Fibroblast of the conjunctiva (primary cell): ENCODE measurements around the gene FAM8A1.

ENCODE experiments used
- DNase-seq: peaks from one replicate; pipeline ENCODE4 v3.0.0-alpha.2; 2010; ENCODE audit warnings: low read depth

The FAM8A1 gene

DNA sequence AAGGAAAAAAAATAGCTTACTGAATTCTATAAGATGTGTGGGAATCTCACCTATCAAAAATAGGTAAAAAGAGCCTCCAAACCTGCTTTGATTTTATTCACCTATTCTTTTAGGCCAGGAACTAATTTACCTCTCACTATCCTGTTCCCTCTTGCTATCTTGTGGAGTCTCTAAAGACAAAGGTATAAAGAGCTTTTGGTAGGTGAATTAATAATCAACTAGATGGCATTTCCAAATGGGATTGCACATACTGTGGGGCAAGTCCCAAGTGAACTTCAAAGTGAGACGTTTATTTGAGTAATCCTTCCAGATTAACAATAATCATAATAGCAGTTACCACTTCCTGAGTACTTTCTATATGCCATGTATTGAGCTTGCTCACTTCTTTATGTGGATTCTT, 2.8 kb downstream of the FAM8A1 start:
- DNase-seq = no peak

DNA sequence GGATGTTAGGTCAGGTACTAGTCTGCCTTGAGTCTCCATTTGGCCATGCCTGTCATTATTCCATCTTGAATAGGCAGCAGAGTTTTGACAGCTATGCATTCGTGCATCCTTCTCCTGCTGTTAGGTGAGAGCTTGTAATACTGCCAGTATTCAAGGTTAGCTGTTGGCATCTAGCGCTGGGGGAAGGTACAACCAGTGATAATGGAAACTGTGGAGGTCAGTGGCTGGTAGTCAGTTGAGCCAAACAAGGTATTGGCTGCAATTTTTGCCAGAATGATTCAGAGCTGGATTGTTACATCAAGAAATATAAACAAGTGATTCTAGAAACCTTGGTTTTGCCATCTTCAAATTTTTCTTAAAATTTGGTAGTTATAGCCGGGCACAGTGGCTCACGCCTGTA, 6.5 kb downstream of the FAM8A1 start:
- no peak for DNase-seq

DNA sequence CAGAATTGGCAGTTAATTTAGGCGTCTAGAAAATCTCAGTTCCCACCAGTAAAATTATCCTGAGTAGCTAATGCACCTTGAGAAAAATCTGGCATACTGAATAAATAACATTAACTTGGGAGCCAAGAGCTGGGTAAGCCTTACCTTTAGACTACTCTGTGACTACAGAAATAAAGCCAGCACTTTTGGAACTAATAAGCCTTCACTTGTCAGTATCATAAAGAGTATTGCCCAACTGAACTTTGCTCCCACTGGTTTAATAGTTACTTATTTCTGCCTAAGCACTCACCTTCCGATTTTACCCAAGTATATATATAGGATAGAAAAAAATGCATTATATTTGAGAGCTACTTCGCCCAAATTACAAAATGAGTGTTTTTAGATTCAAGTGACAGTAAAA, 10.7 kb downstream of the FAM8A1 start:
- DNase-seq = no peak

DNA sequence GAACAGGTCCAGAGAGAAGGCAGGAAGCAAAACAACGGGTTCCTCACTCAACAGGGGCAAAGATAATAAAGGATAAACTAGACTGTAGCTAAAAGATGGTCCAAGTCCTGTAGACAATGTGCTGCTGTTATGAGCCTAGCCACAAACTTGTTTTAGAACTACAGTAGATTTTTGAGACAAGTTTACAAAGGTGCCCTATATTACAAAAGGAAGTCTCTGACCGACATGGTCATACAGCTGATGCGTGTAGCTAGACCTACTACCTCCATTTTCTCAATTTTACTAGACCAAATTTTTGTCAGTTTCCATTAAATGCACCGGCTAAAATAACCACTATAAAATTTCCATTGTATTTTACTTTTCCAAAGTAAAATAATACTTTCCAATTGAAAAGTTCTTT, 11.9 kb downstream of the FAM8A1 start:
- DNase-seq = no peak

DNA sequence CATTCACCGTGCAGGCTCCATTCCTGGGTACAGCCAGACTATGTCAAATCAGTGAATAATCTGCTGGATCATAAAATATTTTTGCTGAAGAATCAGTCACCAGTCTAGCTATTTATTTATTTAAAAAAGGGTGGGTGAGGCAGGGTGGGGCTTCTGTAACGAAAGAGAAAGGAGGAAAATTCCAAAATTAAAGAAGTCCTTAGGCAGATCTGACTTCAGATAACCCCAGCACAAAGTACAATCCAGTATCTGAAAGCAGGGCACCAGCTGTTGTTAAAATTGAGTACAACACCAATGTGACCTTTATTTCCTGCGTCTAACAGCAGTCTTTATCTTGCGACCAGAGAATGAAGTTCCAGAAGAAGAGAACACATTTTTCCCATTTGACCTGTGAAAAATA, 15.7 kb downstream of the FAM8A1 start:
- no peak for DNase-seq

DNA sequence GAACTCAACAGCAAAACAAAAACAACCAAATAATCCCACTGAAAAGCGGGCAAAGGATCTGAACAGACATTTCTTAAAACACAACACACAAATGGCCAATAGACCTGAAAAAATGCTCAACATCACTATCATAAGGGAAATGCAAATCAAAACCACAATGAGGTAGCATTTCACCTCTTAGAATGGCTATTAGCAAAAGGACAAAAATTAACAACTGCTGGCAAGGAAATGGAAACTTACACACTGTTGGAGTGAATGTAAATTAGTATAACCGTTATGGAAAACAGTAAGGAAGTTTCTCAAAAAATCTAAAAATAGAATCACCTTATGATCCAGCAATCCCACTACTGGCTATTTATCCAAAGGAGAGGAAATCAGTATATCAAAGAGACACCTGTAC, 20.9 kb downstream of the FAM8A1 start:
- no peak for DNase-seq

DNA sequence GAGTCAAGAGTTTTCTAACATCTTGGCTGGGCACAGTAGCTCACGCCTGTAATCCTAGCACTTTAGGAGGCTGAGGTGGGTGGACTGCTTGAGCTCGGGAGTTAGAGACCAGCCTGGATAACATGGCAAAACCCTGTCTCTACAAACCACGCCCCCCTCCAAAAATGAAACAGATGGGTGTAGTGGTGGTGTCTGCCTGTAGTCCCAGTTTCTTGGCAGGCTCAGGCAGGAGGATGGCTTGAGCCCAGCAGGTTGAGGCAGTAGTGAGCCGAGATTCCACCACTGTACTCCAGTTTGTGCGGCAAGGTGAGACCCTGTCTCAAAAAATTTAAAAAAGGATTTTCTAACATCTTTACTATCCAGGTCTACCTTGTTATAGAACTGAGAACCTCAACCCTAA, 22.0 kb downstream of the FAM8A1 start:
- DNase-seq = no peak

DNA sequence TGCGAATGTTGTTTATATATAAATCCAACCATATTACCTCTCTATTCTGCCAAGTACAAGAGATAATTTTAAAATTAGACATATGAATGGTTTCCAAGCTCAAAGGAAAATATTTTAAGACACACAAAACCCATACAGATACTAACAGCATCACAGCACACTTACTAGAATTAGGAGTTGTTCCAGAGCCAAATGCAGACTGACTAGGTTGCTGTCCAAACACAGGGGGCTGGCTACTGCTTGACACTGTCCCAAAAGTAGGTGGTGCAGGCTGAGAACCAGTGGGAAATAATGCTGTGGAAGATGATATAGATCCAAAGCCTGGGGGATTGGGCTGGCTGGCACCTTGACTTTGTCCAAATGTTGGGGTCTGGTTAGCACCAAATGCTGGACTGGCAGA, 24.3 kb downstream of the FAM8A1 start:
- DNase-seq = no peak

DNA sequence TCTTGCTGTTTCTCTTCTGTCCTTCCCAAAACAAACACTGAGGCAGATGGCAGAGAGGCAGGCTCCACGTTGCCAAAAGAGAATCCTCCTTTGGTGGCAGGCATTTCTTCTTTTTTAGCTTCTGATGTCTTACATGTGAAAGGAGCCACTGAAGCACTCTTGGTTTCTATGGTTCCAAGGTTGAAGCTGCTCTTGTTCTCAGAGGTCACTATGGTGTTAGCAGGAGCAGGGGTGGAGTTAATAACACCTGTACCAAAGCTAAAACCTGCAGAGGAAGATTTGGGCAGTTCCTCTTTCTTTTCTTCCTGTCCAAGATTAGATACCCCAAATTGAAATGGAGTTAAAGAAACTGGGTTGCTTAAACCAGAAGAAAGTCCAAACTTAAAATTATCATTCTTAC, 28.8 kb downstream of the FAM8A1 start:
- DNase-seq = no peak

DNA sequence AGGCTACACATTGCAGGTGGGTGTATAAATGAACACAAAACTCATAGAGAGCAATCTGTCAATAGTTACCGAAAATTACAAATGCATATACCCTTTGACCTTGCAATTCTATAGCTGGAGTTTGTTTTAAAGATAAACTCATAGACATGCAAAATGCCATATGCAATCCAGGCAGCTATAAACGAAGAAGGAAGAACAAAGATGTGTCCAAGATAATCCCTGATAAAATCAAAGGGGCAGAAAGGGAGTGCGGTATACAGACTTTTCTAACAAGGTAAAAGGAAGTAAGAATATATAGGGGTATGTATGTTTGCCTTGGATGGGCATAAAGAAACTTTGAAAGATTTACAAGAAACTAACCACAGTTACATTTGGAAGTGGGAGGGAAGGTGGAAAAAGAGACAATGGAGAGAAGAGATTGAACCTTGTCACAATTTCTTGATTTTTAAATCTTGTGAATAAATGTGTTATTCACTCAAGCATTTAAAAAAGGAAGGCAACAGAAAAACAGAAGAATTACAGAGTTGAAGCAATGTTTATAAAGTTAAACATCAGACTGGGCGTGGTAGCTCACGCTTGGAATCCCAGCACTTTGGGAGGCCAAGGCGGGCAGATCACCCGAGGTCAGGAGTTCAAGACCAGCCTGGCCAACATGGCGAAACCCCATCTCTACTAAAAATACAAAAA, 29.9 kb downstream of the FAM8A1 start:
- no peak for DNase-seq

DNA sequence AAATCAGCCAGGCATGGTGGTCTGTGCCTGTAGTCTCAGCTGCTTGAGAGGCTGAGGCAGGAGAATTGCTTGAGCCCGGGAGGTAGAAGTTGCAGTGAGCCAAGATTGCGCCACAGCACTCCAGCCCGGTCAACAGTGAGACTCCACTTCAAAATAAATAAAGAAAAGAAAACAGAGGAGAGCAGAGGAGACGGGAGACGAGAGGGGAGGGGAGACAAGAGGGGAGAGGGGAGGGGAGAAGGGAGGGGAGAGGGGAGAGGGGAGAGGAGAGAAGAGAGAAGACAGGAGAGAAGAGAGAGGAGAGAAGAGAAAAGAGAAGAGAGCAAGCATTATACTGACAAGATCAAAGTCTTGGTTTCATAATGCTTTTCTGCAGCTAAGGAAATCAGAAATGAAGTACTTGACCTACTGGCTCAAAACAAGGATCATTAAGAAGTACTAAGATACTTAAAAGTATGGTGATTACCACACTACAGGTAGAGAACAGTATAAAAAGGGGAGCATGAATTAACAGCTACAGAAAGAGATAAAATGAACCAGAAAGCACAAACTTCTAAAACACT, 30.5 kb downstream of the FAM8A1 start:
- DNase-seq = no peak

DNA sequence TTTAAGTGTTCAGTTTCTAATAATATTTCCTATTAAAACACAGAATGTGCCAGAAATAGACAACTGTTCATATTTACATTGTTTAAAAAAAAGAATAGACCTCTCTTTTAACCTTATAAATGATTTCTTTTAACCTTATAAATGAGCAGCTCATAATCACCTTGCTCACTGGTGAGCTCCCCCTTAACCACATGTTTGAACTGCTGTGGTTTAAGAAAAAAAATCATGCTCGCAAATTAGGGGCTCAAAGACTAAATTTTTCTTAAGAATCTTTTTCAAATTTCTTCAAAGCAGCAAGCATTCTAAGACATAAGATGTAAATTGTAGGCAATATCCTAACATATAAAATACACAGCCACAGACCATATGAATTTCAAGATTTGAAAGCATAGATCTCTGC, 32.8 kb downstream of the FAM8A1 start:
- no peak for DNase-seq

DNA sequence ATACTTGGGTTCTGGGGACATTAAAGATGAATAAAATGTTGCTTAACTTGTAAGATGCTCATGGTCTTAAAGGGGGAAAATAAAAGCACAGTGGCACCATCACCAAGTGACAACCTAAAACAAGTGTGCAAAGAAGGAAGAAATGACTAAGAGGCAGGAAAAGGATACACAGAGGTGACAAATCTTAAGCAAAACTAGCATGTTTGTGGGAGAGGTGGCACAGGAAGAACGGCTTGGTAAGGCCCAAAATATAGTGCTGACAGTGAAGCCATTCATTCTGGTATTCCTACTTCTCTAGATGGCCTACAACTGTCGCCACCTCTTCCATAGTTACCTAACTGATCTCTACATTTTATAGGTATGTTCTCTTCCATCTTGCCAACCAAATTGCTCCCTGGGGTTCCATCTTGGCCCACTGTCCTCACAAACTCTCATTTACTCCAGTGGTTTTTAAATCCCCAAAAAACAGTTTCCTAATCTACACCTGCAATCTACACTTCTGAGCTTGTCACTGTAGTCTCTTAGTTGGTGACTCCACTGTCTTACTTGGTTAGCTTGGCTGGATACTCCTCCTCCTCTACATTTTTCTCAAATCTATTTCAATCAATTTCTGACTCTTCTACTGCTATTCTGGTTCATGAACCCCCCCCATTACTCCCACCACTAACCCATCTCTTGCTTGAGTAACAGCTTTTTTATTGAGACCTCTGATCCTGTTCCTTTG, 33.5 kb downstream of the FAM8A1 start:
- DNase-seq = no peak

DNA sequence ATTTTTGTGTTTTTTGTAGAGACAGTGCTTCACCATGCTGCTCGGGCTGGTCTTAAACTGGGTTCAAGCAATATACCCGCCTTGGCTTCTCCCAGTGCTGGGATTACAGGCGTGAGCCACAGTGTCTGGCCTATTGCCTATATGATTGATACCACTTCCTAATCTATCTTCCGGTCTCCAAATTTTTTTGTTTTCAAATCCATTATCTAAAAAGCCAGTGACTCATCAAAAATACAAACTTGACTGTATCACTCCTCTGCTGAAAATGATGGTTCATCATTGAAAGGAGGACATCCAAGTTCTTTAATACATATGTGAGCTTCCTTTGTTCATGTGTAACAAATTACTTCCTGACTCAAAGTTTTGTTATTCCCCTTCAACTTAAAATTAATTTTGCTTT, 35.5 kb downstream of the FAM8A1 start:
- no peak for DNase-seq

DNA sequence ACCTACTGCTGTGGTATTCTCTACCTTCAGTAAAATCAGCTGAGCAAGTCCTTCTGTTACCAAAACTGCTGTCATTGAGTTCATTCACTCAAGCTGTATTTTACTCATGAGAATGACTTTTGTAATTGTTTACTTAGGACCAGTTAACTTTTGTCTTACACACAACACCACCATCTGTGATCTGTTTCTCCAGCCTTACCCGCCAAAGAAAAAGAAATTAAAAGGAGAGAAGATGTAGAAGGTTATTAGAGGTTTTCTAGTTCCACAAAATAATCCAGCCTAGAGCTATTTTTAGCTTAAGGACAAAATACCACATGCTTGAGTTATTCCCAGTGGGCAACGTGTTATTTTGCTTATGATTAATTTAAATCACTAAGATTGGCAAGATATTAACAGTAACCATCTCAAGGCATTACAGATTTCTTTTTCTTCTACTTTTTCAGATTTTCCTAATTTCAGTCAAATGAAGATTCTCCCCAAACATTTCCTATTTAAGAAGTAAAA, 38.2 kb downstream of the FAM8A1 start:
- no peak for DNase-seq

DNA sequence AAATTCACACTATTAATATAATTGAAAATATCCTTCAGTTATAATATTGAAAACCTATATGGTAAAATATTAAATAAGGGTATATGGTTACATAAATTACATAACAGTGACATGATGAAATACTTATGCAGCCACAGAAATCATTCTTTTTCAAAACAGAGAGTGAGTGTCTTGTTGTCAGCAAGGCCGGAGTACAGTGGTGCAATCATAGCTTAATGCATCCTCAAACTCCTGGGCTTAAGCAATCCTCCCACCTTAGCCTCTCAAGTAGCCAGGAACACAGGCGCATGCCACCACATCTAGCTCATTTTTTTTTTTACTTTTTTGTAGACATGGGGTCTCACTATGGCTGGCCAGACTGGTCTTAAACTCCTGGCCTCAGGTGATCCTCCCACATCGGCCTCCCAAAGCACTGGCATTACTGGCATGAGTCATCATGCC, 40.4 kb downstream of the FAM8A1 start:
- peak; percentile 43 for DNase-seq

DNA sequence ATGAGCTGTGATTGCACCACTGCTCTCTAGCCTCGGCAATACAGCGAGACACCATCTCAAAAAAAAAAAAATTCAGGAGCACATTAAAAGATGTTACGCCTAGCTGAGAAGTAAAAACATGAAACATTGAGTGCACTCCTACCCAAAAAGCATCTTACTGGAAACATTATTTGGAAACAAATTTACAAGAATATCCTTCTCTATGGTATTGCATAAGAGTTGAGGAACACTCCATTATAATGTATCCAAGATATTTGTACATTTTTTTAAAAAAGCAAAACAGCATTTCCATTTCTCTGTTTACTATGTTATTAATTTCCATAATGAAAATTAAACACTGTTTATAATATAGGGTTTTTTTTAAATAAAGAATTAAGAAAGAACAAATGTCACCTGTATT, 48.6 kb downstream of the FAM8A1 start:
- DNase-seq = no peak

DNA sequence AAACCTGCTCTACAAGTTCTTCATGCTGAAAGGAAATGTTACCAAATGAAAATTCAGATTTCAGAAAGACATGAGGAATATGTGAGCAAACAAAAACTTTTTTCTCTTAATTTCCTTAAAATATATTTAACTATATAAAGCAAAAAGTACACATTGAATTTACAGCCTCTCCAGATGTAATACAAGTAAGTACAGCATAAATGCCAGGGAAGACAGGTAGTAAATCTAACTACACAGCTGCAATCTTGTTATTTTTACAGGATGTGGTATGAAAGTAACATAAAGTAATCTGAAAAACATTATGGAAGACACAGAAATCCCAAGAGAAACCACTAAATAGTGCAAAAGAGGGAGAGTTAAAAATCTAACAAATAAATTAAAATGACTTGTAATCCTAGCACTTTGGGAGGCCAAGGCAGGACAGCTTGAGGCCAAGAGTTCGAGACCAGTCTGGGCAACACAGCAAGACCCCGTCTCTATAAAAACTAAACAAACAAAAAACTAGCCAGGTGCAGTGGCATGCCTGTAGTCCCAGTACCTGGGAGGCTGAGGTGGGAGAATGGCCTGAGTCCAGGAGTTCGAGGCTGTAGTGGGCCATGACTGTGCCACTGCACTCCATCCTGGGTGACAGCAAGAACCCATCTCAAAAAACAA, 50.7 kb downstream of the FAM8A1 start:
- no peak for DNase-seq

DNA sequence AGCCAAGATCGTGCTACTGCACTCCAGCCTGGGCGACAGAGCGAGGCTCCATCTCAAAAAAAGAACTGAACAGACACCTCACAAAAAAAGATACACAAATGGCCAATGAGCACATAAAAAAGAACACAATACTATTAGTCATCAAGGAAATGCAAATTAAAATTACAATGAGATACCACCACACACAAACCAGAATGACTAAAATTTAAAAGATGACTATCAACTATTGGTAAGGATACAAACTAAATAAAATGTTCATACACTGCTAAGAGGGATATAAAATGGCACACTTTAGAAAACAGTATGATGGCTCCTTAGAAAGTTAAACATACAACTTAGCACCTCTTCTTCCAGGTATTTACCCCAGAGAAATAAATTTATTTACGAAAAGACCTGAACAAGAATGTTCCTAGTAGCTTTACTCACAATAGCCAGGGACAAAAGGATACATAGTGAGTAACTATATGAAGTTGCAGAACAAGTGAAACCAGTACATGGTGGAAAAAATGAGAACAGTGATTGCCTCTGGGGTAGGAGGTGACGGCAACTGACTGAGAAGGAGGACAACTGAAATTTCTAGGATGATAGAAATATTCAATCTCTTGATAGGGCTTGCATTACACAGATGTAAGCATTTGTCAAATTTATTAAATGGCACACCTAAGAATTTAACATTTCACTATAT, 53.2 kb downstream of the FAM8A1 start:
- no peak for DNase-seq

DNA sequence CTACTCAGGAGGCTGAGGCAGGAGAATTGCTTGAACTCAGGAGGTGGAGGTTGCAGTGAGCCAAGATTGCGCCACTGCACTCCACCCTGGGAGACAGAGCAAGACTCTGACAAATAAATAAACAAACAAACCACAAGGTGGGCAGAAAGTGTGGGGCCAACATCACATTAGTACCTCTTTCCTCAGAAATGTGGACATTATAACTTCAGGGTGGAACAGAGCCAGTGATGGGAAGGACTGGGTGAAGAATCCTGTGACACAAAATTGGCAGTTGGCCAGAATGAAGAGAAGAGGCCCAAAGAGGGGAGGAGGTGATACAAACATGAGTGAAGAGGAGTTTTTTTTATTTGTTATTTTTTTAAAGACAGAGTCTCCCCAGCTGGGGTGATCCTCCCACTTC, 56.0 kb downstream of the FAM8A1 start:
- no peak for DNase-seq

DNA sequence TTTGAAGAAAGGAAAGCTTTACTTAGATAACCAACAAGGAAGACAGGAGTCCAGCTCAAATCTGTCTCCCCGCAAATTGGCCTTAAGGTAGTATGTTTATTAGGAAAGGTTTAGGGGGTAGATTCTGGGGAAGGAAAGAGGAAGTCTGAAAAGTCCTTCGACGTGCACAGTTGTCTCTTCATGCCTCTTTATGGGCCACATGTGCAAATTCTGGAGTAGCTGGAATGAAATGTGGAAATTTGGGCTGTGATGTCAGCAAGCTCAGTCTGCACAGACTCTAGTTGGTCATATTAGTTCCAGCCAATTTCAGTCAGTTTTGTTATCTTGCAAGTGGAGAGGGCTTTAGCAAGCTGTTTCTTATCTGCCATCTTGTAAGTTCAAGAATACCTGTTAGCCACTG, 56.5 kb downstream of the FAM8A1 start:
- no peak for DNase-seq
